ES-I3 (cell line): ENCODE data around the gene ARPP19.
"Not testable (repeated sequence)": the region's sequence is repeated elsewhere in the genome, so short reads cannot be mapped to it uniquely, and the experiment has no call there.

Source experiments
- H3K36me3 ChIP-seq: 2 replicates; pipeline ENCODE4 v1.6.1; 2013; ENCODE audit warnings: mild to moderate bottlenecking, low read length, control low read depth, moderate library complexity; ENCODE audit not compliant: insufficient read depth
- H3K4me1 ChIP-seq: 2 replicates; pipeline ENCODE4 v1.6.1; 2013; ENCODE audit warnings: mild to moderate bottlenecking, control low read depth, low read length; ENCODE audit not compliant: insufficient read depth
- H3K9ac ChIP-seq: 2 replicates; pipeline ENCODE4 v1.6.1; 2013; ENCODE audit warnings: low read depth, mild to moderate bottlenecking, low read length, moderate library complexity
- H3K9me3 ChIP-seq: 2 replicates; pipeline ENCODE4 v1.6.1; 2013; ENCODE audit warnings: mild to moderate bottlenecking, low read length, moderate library complexity; ENCODE audit not compliant: control insufficient read depth, insufficient read depth

Gene ARPP19

GRCh38 chr15:52568601-52569585 lies at the start of gene ARPP19:
Gene ARPP19 (minus strand): TSS chr15:52569030. CDS start chr15:52568892, 138 bp downstream.
- H3K4me1 ChIP-seq, result no peaks in the 10 kb centered on the region
- peak within 1 kb of the TSS; percentile 93 for H3K9ac ChIP-seq
- no peaks in the 10 kb centered on the region for H3K9me3 ChIP-seq
- no peaks in the 10 kb centered on the region for H3K36me3 ChIP-seq

- H3K9ac ChIP-seq, result no peak overlapping the region
- no peaks in the 10 kb centered on the region; the same call in 1 of the 2 replicates for H3K36me3 ChIP-seq
- H3K9me3 ChIP-seq, result no peaks in the 10 kb centered on the region
- no peaks in the 10 kb centered on the region for H3K4me1 ChIP-seq
These were observed 48.2 kb upstream of the ARPP19 start for GRCh38 chr15:52617026-52617425.

- Histone ChIP-seq H3K4me1 (no peaks in the 10 kb centered on the region), H3K36me3 (no peaks in the 10 kb centered on the region), H3K9ac (no peak overlapping the region), H3K9me3 (no peaks in the 10 kb centered on the region)
These were observed 46.5 kb upstream of the ARPP19 start for GRCh38 chr15:52615302-52615701.

- Histone ChIP-seq H3K4me1 (no peaks in the 10 kb centered on the region), H3K36me3 (no peaks in the 10 kb centered on the region), H3K9me3 (no peaks in the 10 kb centered on the region), H3K9ac (no peak overlapping the region)
These were observed 40.8 kb upstream of the ARPP19 start for GRCh38 chr15:52609593-52609992.

- Histone ChIP-seq H3K36me3 (no peaks in the 10 kb centered on the region), H3K9me3 (no peaks in the 10 kb centered on the region), H3K9ac (no peak overlapping the region), H3K4me1 (no peaks in the 10 kb centered on the region)
These were observed 15.6 kb upstream of the ARPP19 start for GRCh38 chr15:52584414-52584813.

- H3K9me3 ChIP-seq, result no peaks in the 10 kb centered on the region
- H3K9ac ChIP-seq, result no peak overlapping the region
- no peaks in the 10 kb centered on the region for H3K36me3 ChIP-seq
- H3K4me1 ChIP-seq, result no peaks in the 10 kb centered on the region
These were observed 11.0 kb upstream of the ARPP19 start for GRCh38 chr15:52579852-52580251.

GRCh38 chr15:52576692-52577091 lies 7.9 kb upstream of the ARPP19 start:
- no peaks in the 10 kb centered on the region for H3K9me3 ChIP-seq
- no peak overlapping the region for H3K9ac ChIP-seq
- H3K36me3 ChIP-seq, result no peaks in the 10 kb centered on the region
- no peaks in the 10 kb centered on the region for H3K4me1 ChIP-seq

- H3K36me3 ChIP-seq, H3K9me3 ChIP-seq, H3K9ac ChIP-seq, H3K4me1 ChIP-seq: not testable (repeated sequence)
These were observed 6.7 kb upstream of the ARPP19 start for GRCh38 chr15:52575573-52575972.

- Histone ChIP-seq H3K9ac (no peak overlapping the region), H3K9me3 (no peaks in the 10 kb centered on the region), H3K4me1 (no peaks in the 10 kb centered on the region), H3K36me3 (no peaks in the 10 kb centered on the region)
These were observed 6.2 kb upstream of the ARPP19 start for GRCh38 chr15:52575072-52575471.

GRCh38 chr15:52574623-52575022 lies 5.8 kb upstream of the ARPP19 start:
- H3K36me3 ChIP-seq, H3K9ac ChIP-seq, H3K9me3 ChIP-seq, H3K4me1 ChIP-seq: not testable (repeated sequence)

GRCh38 chr15:52567871-52568600 lies 794 bp downstream of the ARPP19 start:
- Histone ChIP-seq H3K36me3 (no peaks in the 10 kb centered on the region), H3K9ac (peak overlapping the region; percentile 93), H3K4me1 (no peaks in the 10 kb centered on the region), H3K9me3 (no peaks in the 10 kb centered on the region)

- peak overlapping the region; percentile 93 for H3K9ac ChIP-seq
- H3K36me3 ChIP-seq, result no peaks in the 10 kb centered on the region
- H3K4me1 ChIP-seq, result no peaks in the 10 kb centered on the region
- H3K9me3 ChIP-seq, result no peaks in the 10 kb centered on the region
These were observed 1.9 kb downstream of the ARPP19 start for GRCh38 chr15:52566889-52567288.

- H3K9me3 ChIP-seq, H3K9ac ChIP-seq, H3K4me1 ChIP-seq, H3K36me3 ChIP-seq: not testable (repeated sequence)
These were observed 3.1 kb downstream of the ARPP19 start for GRCh38 chr15:52565417-52566358.

GRCh38 chr15:52563501-52564060 lies 5.2 kb downstream of the ARPP19 start:
- no peak overlapping the region for H3K9ac ChIP-seq
- 0 out of 2 replicates have a peak, but pooled peaks cover 3% of the 10 kb centered on the region for H3K9me3 ChIP-seq
- H3K36me3 ChIP-seq, result no peaks in the 10 kb centered on the region
- no peaks in the 10 kb centered on the region for H3K4me1 ChIP-seq
